Stimulated activated naive CD8-positive, alpha-beta T cell treated with anti-CD3 and anti-CD28 coated beads, Interleukin-15, Interleukin-2, amounts not matched to agents 100 ng/mL and 50 ng/mL, for 24 hours (primary cell): ENCODE data around the gene EMC1.
"Not testable (repeated sequence)": the region's sequence is repeated elsewhere in the genome, so short reads cannot be mapped to it uniquely, and the experiment has no call there.

Experiments
- H3K27ac Mint-ChIP-seq: one replicate; pipeline ENCODE4 v1.8.0; 2021; ENCODE audit warnings: mild to moderate bottlenecking, mixed read lengths
- H3K27me3 Mint-ChIP-seq: one replicate; pipeline ENCODE4 v1.8.0; 2021; ENCODE audit warnings: mixed read lengths
- H3K36me3 Mint-ChIP-seq: one replicate; pipeline ENCODE4 v1.8.0; 2021; ENCODE audit warnings: low read depth, mixed read lengths
- H3K4me1 Mint-ChIP-seq: one replicate; pipeline ENCODE4 v1.8.0; 2021; ENCODE audit warnings: low read depth, mixed read lengths
- H3K4me3 Mint-ChIP-seq: one replicate; pipeline ENCODE4 v1.8.0; 2021; ENCODE audit warnings: mild to moderate bottlenecking, mixed read lengths
- H3K9me3 Mint-ChIP-seq: one replicate; pipeline ENCODE4 v1.8.0; 2021; ENCODE audit warnings: mixed read lengths

Gene EMC1

GRCh38 chr1:19240673-19241538 lies 10.4 kb downstream of the EMC1 start:
- no peak overlapping the region for H3K4me3 Mint-ChIP-seq
- H3K9me3 Mint-ChIP-seq, result no peaks in the 10 kb centered on the region
- H3K27ac Mint-ChIP-seq, result no peak overlapping the region
- H3K36me3 Mint-ChIP-seq, result peaks cover 73% of the 10 kb centered on the region
- H3K27me3 Mint-ChIP-seq, result no peaks in the 10 kb centered on the region
- H3K4me1 Mint-ChIP-seq, result no peaks in the 10 kb centered on the region

- Mint-ChIP-seq H3K9me3 (no peaks in the 10 kb centered on the region), H3K27ac (no peak overlapping the region), H3K4me3 (no peak overlapping the region), H3K27me3 (no peaks in the 10 kb centered on the region), H3K4me1 (no peaks in the 10 kb centered on the region), H3K36me3 (peaks cover 69% of the 10 kb centered on the region)
Observed at GRCh38 chr1:19239876-19240275, 11.4 kb downstream of the EMC1 start.

DNA sequence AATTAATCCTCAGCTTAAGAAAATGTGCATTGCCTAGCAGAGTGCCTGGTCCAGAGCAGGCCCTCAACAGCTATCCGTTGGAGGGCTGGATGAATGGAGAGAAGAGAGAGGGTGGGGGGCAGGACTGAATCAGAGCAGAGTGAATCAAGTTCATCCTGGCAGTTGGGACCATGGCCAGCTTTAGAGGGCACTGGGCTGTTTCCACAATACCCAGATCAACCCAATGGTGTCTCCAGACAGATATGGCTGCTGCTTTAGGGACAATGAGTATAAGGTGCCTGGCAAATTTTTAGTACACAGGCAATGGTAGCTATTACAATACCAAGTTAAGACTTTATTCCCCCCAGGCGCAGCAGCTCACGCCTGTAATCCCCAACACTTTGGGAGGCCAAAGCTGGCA lies 17.1 kb downstream of the EMC1 start:
- no peaks in the 10 kb centered on the region for H3K27me3 Mint-ChIP-seq

GRCh38 chr1:19232524-19232846 lies 18.8 kb downstream of the EMC1 start:
- H3K9me3 Mint-ChIP-seq, result no peaks in the 10 kb centered on the region
- H3K4me3 Mint-ChIP-seq, result no peak overlapping the region
- H3K27me3 Mint-ChIP-seq, result no peaks in the 10 kb centered on the region
- peaks cover 66% of the 10 kb centered on the region for H3K36me3 Mint-ChIP-seq
- no peak overlapping the region for H3K27ac Mint-ChIP-seq
- no peaks in the 10 kb centered on the region for H3K4me1 Mint-ChIP-seq

More for the DNA sequence above, 17.1 kb downstream of the EMC1 start:
- Mint-ChIP-seq H3K36me3 (peaks cover 64% of the 10 kb centered on the region), H3K9me3 (no peaks in the 10 kb centered on the region), H3K4me1 (no peaks in the 10 kb centered on the region), H3K27ac (no peak overlapping the region), H3K4me3 (no peak overlapping the region)

GRCh38 chr1:19231736-19232523 lies 19.4 kb downstream of the EMC1 start:
- not testable (repeated sequence) for H3K27me3 Mint-ChIP-seq, H3K4me1 Mint-ChIP-seq, H3K27ac Mint-ChIP-seq, H3K4me3 Mint-ChIP-seq, H3K9me3 Mint-ChIP-seq
- peaks cover 66% of the 10 kb centered on the region for H3K36me3 Mint-ChIP-seq

- H3K9me3 Mint-ChIP-seq, result no peaks in the 10 kb centered on the region
- H3K4me1 Mint-ChIP-seq, result no peaks in the 10 kb centered on the region
- H3K27me3 Mint-ChIP-seq, result no peaks in the 10 kb centered on the region
- no peak overlapping the region for H3K4me3 Mint-ChIP-seq
- peak overlapping the region; percentile 18 for H3K27ac Mint-ChIP-seq
- H3K36me3 Mint-ChIP-seq, result peaks cover 81% of the 10 kb centered on the region
Observed at GRCh38 chr1:19229828-19230325, 21.4 kb downstream of the EMC1 start.

DNA sequence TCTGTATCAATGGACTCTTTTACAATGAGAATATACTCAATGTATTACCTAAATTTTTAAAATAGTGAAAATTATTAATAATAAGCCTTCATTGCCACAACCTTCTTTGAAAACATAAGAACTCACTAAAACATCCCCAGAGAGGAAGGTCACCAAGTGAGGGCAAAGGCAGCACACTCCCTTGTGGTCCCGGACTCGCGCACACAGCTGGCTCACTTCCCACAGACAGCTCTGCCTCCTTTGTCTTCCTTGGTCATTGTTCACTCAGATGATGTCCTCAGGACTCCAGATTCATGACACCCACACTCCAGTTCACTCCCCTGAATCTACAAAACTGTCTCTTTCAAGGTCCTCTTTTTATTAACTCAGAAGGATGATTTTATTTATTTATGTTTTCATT lies 22.1 kb downstream of the EMC1 start:
- Mint-ChIP-seq H3K27me3 (no peaks in the 10 kb centered on the region), H3K4me3 (no peak overlapping the region), H3K36me3 (peaks cover 86% of the 10 kb centered on the region), H3K9me3 (no peaks in the 10 kb centered on the region), H3K4me1 (no peaks in the 10 kb centered on the region), H3K27ac (no peak overlapping the region)

- H3K36me3 Mint-ChIP-seq, result peaks cover 91% of the 10 kb centered on the region
- no peaks in the 10 kb centered on the region for H3K27me3 Mint-ChIP-seq
- H3K4me1 Mint-ChIP-seq, result peaks cover 14% of the 10 kb centered on the region
- no peak overlapping the region for H3K27ac Mint-ChIP-seq
- no peak overlapping the region for H3K4me3 Mint-ChIP-seq
- no peaks in the 10 kb centered on the region for H3K9me3 Mint-ChIP-seq
Observed at GRCh38 chr1:19222979-19223824, 28.1 kb downstream of the EMC1 start.

DNA sequence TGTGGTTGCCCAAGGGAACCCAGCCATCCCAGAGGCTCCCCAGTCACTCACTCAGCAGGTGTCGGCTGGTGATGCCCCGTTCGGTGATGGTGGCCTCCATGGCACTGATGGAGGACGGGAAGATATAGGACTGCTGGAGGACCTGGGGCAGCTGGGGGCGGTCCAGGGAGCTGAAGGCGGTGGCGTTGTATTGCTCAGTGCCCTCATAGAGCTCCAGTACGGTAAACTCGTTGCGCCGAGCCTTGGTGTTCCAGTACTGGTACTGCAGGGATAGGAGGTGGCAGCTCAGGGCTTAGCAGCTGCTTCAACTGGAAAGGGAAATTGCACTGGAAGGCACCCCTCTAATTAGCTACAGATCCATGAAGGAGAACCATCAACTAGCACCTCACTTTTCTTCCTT lies 28.8 kb downstream of the EMC1 start:
- H3K4me1 Mint-ChIP-seq, result peaks cover 14% of the 10 kb centered on the region
- no peak overlapping the region for H3K27ac Mint-ChIP-seq
- no peaks in the 10 kb centered on the region for H3K9me3 Mint-ChIP-seq
- no peak overlapping the region for H3K4me3 Mint-ChIP-seq
- peaks cover 90% of the 10 kb centered on the region for H3K36me3 Mint-ChIP-seq
- H3K27me3 Mint-ChIP-seq, result no peaks in the 10 kb centered on the region

DNA sequence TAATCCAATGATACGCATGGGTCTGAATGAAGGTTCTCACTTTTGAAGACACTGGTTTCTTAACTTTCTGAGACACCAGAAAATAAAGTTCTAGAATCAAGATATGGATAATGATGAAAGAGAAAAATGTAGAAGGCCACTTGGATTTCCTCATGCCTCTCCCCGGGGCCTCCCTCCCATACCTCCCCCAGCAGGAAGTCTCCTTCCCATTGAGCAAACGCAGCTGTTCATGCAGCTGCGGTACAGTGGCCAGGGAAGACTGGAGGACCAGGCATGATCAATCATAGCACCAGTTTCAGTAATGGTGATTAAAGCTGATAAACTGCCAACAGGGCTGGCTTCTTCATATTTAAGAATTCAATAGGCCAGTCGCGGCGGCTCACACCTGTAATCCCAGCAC lies 30.3 kb downstream of the EMC1 start:
- peak overlapping the region; percentile 81 for H3K27ac Mint-ChIP-seq
- peaks cover 17% of the 10 kb centered on the region for H3K4me1 Mint-ChIP-seq
- H3K9me3 Mint-ChIP-seq, result no peaks in the 10 kb centered on the region

GRCh38 chr1:19220080-19220846 lies 31.1 kb downstream of the EMC1 start:
- H3K27ac Mint-ChIP-seq, result peak overlapping the region; percentile 81
- H3K9me3 Mint-ChIP-seq, result no peaks in the 10 kb centered on the region
- peaks cover 19% of the 10 kb centered on the region for H3K4me1 Mint-ChIP-seq
- H3K36me3 Mint-ChIP-seq, result peaks cover 81% of the 10 kb centered on the region
- H3K27me3 Mint-ChIP-seq, result no peaks in the 10 kb centered on the region
- H3K4me3 Mint-ChIP-seq, result no peak overlapping the region

More for the DNA sequence above, 30.3 kb downstream of the EMC1 start:
- Mint-ChIP-seq H3K27me3 (no peaks in the 10 kb centered on the region), H3K36me3 (peaks cover 85% of the 10 kb centered on the region), H3K4me3 (no peak overlapping the region)

- Mint-ChIP-seq H3K4me3 (no peak overlapping the region), H3K9me3 (no peaks in the 10 kb centered on the region), H3K36me3 (peaks cover 77% of the 10 kb centered on the region), H3K27ac (peak overlapping the region; percentile 81), H3K4me1 (peaks cover 22% of the 10 kb centered on the region), H3K27me3 (no peaks in the 10 kb centered on the region)
Observed at GRCh38 chr1:19219451-19219850, 31.9 kb downstream of the EMC1 start.

- not testable (repeated sequence) for H3K9me3 Mint-ChIP-seq, H3K4me3 Mint-ChIP-seq, H3K27me3 Mint-ChIP-seq
- peak overlapping the region; percentile 62 for H3K27ac Mint-ChIP-seq
- H3K36me3 Mint-ChIP-seq, result peaks cover 76% of the 10 kb centered on the region
- peaks cover 51% of the 10 kb centered on the region for H3K4me1 Mint-ChIP-seq
Observed at GRCh38 chr1:19216585-19216984, 34.7 kb downstream of the EMC1 start.

- H3K27ac Mint-ChIP-seq, result peak overlapping the region; percentile 67
- H3K9me3 Mint-ChIP-seq, result no peaks in the 10 kb centered on the region
- no peaks in the 10 kb centered on the region for H3K27me3 Mint-ChIP-seq
- H3K4me3 Mint-ChIP-seq, result peak overlapping the region; percentile 26
- H3K36me3 Mint-ChIP-seq, result peaks cover 62% of the 10 kb centered on the region
- H3K4me1 Mint-ChIP-seq, result peaks cover 58% of the 10 kb centered on the region
Observed at GRCh38 chr1:19213580-19213979, 37.7 kb downstream of the EMC1 start.
